Smooth muscle cell of trachea (primary cell): Measurements from ENCODE around the gene PEBP1. TPM values are rescaled to one million over a fixed set of nuclear protein-coding genes. Genes with fewer than 3 reads are reported as not detected.

Experiments used
- total RNA-seq: library from RNA; depleted of rRNA; stranded (reverse); fragments of >200 nt; gene quantifications from 2 replicates; pipeline ENCODE4 v1.2.1, GENCODE V29; 2014

Gene PEBP1
- 226 and 243 TPM in 2 replicates for total RNA-seq

DNA sequence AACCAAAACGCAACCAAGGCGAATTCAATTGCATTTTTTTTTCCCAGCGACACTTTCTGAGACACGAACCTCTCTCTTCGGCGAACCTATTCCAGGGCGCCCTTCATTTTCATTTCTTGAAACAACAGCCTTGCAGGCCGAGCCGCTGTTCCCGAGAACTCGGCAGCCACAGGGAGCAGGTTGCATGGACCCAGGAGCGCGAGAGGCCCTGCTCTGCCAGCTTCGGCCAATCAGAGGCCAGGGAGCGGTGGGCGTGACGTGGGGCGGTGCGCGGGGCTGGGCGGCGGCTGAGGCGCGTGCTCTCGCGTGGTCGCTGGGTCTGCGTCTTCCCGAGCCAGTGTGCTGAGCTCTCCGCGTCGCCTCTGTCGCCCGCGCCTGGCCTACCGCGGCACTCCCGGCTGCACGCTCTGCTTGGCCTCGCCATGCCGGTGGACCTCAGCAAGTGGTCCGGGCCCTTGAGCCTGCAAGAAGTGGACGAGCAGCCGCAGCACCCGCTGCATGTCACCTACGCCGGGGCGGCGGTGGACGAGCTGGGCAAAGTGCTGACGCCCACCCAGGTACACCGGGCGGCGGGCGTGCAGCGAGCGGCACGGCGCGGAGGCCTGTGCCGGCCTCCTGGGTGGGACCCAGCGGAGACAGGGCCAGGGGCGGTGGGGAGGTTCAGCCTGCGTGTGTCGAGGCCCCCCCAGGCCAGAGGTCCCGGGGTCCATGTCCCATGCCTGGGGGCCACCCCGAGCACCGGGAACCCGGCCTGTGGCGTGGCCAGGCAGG, at the start of gene PEBP1:
Gene PEBP1 (plus strand): TSS at position 337 of the 771 bp plus-strand sequence. CDS start 86 bp downstream, at position 423.

DNA sequence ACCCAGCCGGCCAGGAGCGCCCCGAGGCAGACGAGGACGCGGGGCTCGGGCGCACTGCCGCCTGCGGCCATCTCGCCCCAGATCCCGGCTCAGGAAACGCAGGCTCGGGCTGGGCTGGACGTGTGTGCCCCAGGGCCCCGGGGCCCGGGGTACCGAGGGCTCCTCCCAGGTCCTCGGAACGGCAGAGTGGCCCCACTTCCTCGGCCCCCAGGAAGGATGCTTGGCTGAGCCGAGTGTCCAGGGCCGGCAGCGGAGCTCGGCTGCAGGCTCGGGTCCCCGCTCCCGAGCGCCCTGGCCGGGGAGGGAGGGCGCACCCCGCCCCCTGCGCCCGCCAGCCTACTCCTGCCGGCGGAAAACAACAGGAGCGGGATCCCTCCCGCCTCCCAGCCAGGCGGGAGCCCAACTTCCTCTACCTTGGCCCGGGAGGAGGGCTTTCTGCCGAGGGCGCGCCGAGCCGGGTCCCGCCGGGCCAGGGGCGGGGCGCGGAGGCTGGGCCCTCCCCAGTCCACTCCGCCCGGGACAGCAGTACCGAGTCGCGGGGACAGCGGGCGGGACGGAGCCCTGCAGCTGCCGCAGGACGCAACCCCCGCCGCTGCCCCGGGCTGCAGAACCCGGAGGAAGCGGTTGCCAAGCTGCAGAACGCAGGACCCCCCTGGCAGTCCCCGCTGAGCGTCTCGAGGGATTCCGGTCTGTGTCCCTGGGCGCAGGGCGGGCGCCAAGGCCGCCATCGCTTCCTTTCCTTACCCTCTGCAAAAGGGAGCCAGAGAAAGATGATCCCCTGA, 32.1 kb upstream of the PEBP1 start, which contains the start of gene VSIG10:
Gene VSIG10 (minus strand): TSS at position 411 of the 782 bp plus-strand sequence. CDS start 340 bp downstream, at position 71.

Other genes with a start within 250 kb of the PEBP1 start
- gene KSR2, start 167.1 kb upstream of the PEBP1 start, total RNA-seq: under 0.01 TPM in 1 of 2 replicates, not detected in the other
- 8.6 and 22.5 TPM in 2 replicates for gene RFC5, start 119.4 kb upstream of the PEBP1 start, total RNA-seq
- gene WSB2, start 74.9 kb upstream of the PEBP1 start, total RNA-seq: 98.9 and 105 TPM in 2 replicates
- 27.8 and 44.0 TPM in 2 replicates for gene VSIG10, start 32.1 kb upstream of the PEBP1 start, total RNA-seq
- gene TAOK3, start 236.8 kb downstream of the PEBP1 start, total RNA-seq: 36.1 and 61.7 TPM in 2 replicates
- gene SUDS3, start 240.4 kb downstream of the PEBP1 start, total RNA-seq: 29.1 and 53.4 TPM in 2 replicates